Right atrium auricular region (tissue), 2 donors: ENCODE results near the gene BCAP29. TPM values are rescaled to one million over a fixed set of nuclear protein-coding genes. Genes with fewer than 3 reads are reported as not detected.

Experiments used
- DNase-seq: peaks from one replicate; pipeline ENCODE4 v3.0.0-alpha.2; 2019; ENCODE audit warnings: low spot score
- H3K27ac ChIP-seq, 2 donors: fragments of 200-600 bp; sonication (generic); 1 replicate in 1 of 2; 2 replicates in 1 of 2; pipeline ENCODE4 v1.5.1; 2016 to 2019
- H3K27me3 ChIP-seq, 2 donors: fragments of 200-600 bp; sonication (generic); one replicate each; pipeline versions ENCODE4 v1.5.1 to v1.6.0; 2017 to 2019
- H3K36me3 ChIP-seq: fragments of 200-600 bp; sonication (generic); one replicate; pipeline ENCODE4 v1.5.1; 2016
- H3K4me1 ChIP-seq, 2 donors: fragments of 200-600 bp; sonication (generic); one replicate each; pipeline versions ENCODE4 v1.5.1 to v1.6.0; 2017 to 2019
- H3K4me3 ChIP-seq, 2 donors: fragments of 200-600 bp; sonication (generic); 1 replicate in 1 of 2; 2 replicates in 1 of 2; pipeline ENCODE4 v1.5.1; 2017 to 2019; ENCODE audit warnings: mild to moderate bottlenecking in 1 of 2, moderate library complexity in 1 of 2
- H3K9me3 ChIP-seq, 2 donors: fragments of 200-600 bp; sonication (generic); one replicate each; pipeline ENCODE4 v1.5.1; 2019
- CTCF ChIP-seq, 2 donors: fragments of 200-600 bp; sonication (generic); IDR thresholded peaks; one replicate each; pipeline ENCODE4 v1.5.1; 2019; ENCODE audit warnings: antibody characterized with exemption in 2 of 2
- total RNA-seq, 2 donors: library from RNA; depleted of rRNA; stranded (reverse); fragments of >200 nt; gene quantifications; one replicate each; pipeline ENCODE4 v1.1.0, GENCODE V29; 2016

BCAP29 gene
- total RNA-seq, 2 donors from 2014 or later: 115 to 258 TPM

GRCh38 chr7:107658467-107658866 lies 78.4 kb downstream of the BCAP29 start:
- H3K4me1 ChIP-seq: peaks cover 0 to 19% of the 10 kb centered on the region in 2 donors
- no peak for TF ChIP-seq CTCF (IDR thresholded peaks at IDR 0.05)
- H3K27me3 ChIP-seq: peaks cover 3 to 8% of the 10 kb centered on the region in 2 donors
- no peak overlapping the region for H3K4me3 ChIP-seq
- DNase-seq: no peak
- H3K27ac ChIP-seq: no peak overlapping the region
- H3K36me3 ChIP-seq: no peaks in the 10 kb centered on the region
- H3K9me3 ChIP-seq: no peaks in the 10 kb centered on the region

DNA sequence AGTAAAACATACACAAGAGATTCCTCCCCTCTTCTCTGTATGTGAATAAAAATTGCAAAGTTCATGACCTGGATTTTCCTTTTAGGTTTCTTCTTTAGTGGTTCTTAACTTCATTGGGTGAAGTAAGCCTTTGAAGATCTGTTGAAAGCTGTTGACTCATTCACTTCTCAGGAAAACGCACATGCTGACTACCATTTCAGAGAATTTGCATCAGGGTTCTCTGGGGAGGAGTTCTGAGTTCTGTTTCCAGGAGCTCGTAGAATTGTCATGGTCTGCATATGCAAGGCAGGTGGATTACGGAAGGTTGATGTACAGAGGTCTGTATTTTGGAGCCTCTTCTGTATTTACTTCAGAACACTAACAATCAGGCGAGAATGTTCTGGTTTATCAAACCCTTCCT lies 79.6 kb downstream of the BCAP29 start:
- H3K9me3 ChIP-seq: no peaks in the 10 kb centered on the region
- peaks cover 3 to 8% of the 10 kb centered on the region in 2 donors for H3K27me3 ChIP-seq
- DNase-seq: no peak
- peaks cover 0 to 19% of the 10 kb centered on the region in 2 donors for H3K4me1 ChIP-seq
- H3K27ac ChIP-seq: no peak overlapping the region
- no peak overlapping the region for H3K4me3 ChIP-seq
- no peaks in the 10 kb centered on the region for H3K36me3 ChIP-seq
- no peak for TF ChIP-seq CTCF (IDR thresholded peaks at IDR 0.05)

DNA sequence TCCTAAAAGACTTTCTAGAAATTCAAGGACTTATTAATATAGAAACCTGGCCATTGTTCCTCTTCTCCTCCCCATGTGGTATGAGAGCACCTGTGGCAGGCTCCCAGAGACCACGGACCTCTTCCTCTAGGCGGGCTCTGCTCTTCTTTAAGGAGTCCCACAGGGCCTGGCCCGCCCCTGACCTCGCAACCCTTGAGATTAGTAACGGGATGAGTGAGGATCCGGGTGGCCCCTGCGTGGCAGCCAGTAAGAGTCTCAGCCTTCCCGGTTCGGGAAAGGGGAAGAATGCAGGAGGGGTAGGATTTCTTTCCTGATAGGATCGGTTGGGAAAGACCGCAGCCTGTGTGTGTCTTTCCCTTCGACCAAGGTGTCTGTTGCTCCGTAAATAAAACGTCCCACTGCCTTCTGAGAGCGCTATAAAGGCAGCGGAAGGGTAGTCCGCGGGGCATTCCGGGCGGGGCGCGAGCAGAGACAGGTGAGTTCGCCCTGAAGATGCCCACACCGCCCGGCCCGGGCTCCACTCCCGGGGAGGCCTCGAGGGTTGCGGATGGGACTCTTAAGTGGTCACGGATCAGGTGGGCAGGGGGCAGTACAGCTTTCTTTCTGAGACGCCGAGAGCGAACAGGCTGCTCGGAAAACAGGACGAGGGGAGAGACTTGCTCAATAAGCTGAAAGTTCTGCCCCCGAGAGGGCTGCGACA lies 80.5 kb downstream of the BCAP29 start, which contains the start of gene SLC26A4:
TSS of gene SLC26A4 (plus strand) at position 448 of the 700 bp plus-strand sequence. CDS start 814 bp downstream, outside the sequence.
- Histone ChIP-seq H3K36me3 (no peaks in the 10 kb centered on the region), H3K4me1 (peaks cover 0 to 19% of the 10 kb centered on the region in 2 donors), H3K9me3 (no peaks in the 10 kb centered on the region), H3K27me3 (peaks cover 3 to 8% of the 10 kb centered on the region in 2 donors), H3K27ac (no peak within 1 kb of the TSS), H3K4me3 (peak within 1 kb of the TSS; percentile 24 to 54)
- no peak for DNase-seq
- no peak for TF ChIP-seq CTCF (IDR thresholded peaks at IDR 0.05)

DNA sequence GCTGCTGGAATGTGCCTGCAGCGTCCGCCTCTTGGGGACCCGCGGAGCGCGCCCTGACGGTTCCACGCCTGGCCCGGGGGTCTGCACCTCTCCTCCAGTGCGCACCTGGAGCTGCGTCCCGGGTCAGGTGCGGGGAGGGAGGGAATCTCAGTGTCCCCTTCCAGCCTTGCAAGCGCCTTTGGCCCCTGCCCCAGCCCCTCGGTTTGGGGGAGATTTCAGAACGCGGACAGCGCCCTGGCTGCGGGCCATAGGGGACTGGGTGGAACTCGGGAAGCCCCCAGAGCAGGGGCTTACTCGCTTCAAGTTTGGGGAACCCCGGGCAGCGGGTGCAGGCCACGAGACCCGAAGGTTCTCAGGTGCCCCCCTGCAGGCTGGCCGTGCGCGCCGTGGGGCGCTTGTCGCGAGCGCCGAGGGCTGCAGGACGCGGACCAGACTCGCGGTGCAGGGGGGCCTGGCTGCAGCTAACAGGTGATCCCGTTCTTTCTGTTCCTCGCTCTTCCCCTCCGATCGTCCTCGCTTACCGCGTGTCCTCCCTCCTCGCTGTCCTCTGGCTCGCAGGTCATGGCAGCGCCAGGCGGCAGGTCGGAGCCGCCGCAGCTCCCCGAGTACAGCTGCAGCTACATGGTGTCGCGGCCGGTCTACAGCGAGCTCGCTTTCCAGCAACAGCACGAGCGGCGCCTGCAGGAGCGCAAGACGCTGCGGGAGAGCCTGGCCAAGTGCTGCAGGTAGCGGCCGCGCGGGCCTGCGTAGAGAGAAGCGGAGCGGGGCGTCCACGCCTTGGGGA lies 81.2 kb downstream of the BCAP29 start:
- Histone ChIP-seq H3K36me3 (no peaks in the 10 kb centered on the region), H3K9me3 (no peaks in the 10 kb centered on the region), H3K27ac (no peak overlapping the region), H3K4me3 (peak overlapping the region; percentile 24 to 54), H3K27me3 (peaks cover 3 to 8% of the 10 kb centered on the region in 2 donors), H3K4me1 (peaks cover 0 to 19% of the 10 kb centered on the region in 2 donors)
- DNase-seq: no peak
- TF ChIP-seq CTCF (IDR thresholded peaks at IDR 0.05): no peak

GRCh38 chr7:107661865-107662379 lies 81.9 kb downstream of the BCAP29 start:
- Histone ChIP-seq H3K4me1 (peaks cover 0 to 19% of the 10 kb centered on the region in 2 donors), H3K9me3 (no peaks in the 10 kb centered on the region), H3K4me3 (peak overlapping the region; percentile 24 to 54), H3K27ac (no peak overlapping the region), H3K27me3 (peaks cover 3 to 8% of the 10 kb centered on the region in 2 donors), H3K36me3 (no peaks in the 10 kb centered on the region)
- no peak for TF ChIP-seq CTCF (IDR thresholded peaks at IDR 0.05)
- DNase-seq: no peak
